B cell (primary cell): ENCODE data around the gene ASIC3. TPM values are rescaled to one million over a fixed set of nuclear protein-coding genes. Genes with fewer than 3 reads are reported as not detected.

Source experiments
- ATAC-seq: fragments of 200-7000 bp; cut with Tn5 transposase; one replicate; pipeline ENCODE4 v1.10.0; 2021; ENCODE audit warnings: low read depth, mild to moderate bottlenecking, moderate number of reproducible peaks, moderate library complexity
- CTCF ChIA-PET: fragments of 350-600 bp; sonication (Branson Sonifier 250); formaldehyde crosslinking; loops from one replicate; lab custom pipeline; 2021; ENCODE audit warnings: antibody characterized with exemption, inconsistent platforms; lab: Charles Lee
- POLR2A ChIA-PET: fragments of 350-600 bp; sonication (Branson Sonifier 250); formaldehyde crosslinking; loops from one replicate; lab custom pipeline; 2021; ENCODE audit warnings: antibody characterized with exemption; lab: Charles Lee
- DNase-seq: peaks from one replicate; pipeline ENCODE4 v3.0.0; 2013
- H2AFZ ChIP-seq: 2 replicates; pipeline ENCODE4 v1.6.1; 2012; ENCODE audit warnings: mild to moderate bottlenecking, low read depth, low read length; ENCODE audit not compliant: insufficient read depth, poor library complexity, severe bottlenecking
- H3K27ac ChIP-seq, 2 donors: 1 replicate in 1 of 2; 2 replicates in 1 of 2; pipeline ENCODE4 v1.5.1; 2012 to 2013; ENCODE audit warnings: low read length in 2 of 2, mild to moderate bottlenecking in 2 of 2, moderate library complexity in 1 of 2
- H3K27me3 ChIP-seq, 4 experiments: fragments of 200-600 bp in 1 of 4; sonication (generic) in 1 of 4; replicated peaks in 1 of 4; 1 replicate in 2 of 4; 2 replicates in 2 of 4; pipeline versions ENCODE4 v1.6.1 to v1.7.0; 2013 to 2016; ENCODE audit warnings: low read length in 3 of 4, mild to moderate bottlenecking in 2 of 4, mixed read lengths in 1 of 4, moderate library complexity in 1 of 4; ENCODE audit not compliant: insufficient read depth in 4 of 4, control insufficient read depth in 3 of 4; ENCODE audit errors: control extremely low read depth in 1 of 4
- H3K36me3 ChIP-seq, 2 experiments: replicated peaks in 1 of 2; 1 replicate in 1 of 2; 2 replicates in 1 of 2; pipeline versions ENCODE4 v1.6.1 to v1.7.1; 2013; ENCODE audit warnings: low read length in 1 of 2; ENCODE audit not compliant: insufficient read depth in 2 of 2, control insufficient read depth in 1 of 2; ENCODE audit errors: control extremely low read depth in 1 of 2, extremely low read depth in 1 of 2
- H3K4me1 ChIP-seq, 2 donors: fragments of 200-600 bp in 1 of 2; sonication (generic) in 1 of 2; 1 replicate in 1 of 2; 2 replicates in 1 of 2; pipeline versions ENCODE4 v1.5.1 to v1.6.1; 2013 to 2017; ENCODE audit warnings: low read length in 2 of 2; ENCODE audit not compliant: control insufficient read depth in 2 of 2, insufficient read depth in 2 of 2
- H3K4me2 ChIP-seq: replicated peaks from 2 replicates; pipeline ENCODE3; 2012; ENCODE audit warnings: mild to moderate bottlenecking, low read depth, low read length; ENCODE audit not compliant: poor library complexity, severe bottlenecking
- H3K4me3 ChIP-seq, 5 experiments: fragments of 200-600 bp in 1 of 5; sonication (generic) in 1 of 5; 1 replicate in 3 of 5; 2 replicates in 2 of 5; pipeline versions ENCODE4 v1.5.1 to v1.7.0; 2011 to 2016; ENCODE audit warnings: low read length in 4 of 5, mild to moderate bottlenecking in 4 of 5, low read depth in 2 of 5, control low read depth in 1 of 5, moderate library complexity in 1 of 5; ENCODE audit not compliant: insufficient read depth in 1 of 5; ENCODE audit errors: control extremely low read depth in 1 of 5, extremely low read depth in 1 of 5
- H3K79me2 ChIP-seq: fragments of 200-600 bp; sonication (generic); one replicate; pipeline ENCODE4 v1.6.0; 2016; ENCODE audit warnings: low read length; ENCODE audit not compliant: control insufficient read depth, insufficient read depth
- H3K9ac ChIP-seq: fragments of 200-600 bp; sonication (generic); 2 replicates; pipeline ENCODE4 v1.6.1; 2017; ENCODE audit warnings: mild to moderate bottlenecking, low read length, moderate library complexity
- H3K9me3 ChIP-seq, 3 donors: one replicate each; pipeline versions ENCODE4 v1.6.1 to v1.7.1; 2013; ENCODE audit warnings: low read length in 2 of 3; ENCODE audit not compliant: control insufficient read depth in 2 of 3, insufficient read depth in 1 of 3; ENCODE audit errors: control extremely low read depth in 1 of 3
- H4K20me1 ChIP-seq: 2 replicates; pipeline ENCODE4 v1.6.0; 2012; ENCODE audit warnings: mild to moderate bottlenecking, low read length; ENCODE audit not compliant: insufficient read depth, control insufficient read depth, poor library complexity, severe bottlenecking
- H3K27ac Mint-ChIP-seq: one replicate; pipeline ENCODE4 v1.8.0; 2021; ENCODE audit warnings: mixed read lengths
- H3K27me3 Mint-ChIP-seq: one replicate; pipeline ENCODE4 v1.8.0; 2021; ENCODE audit warnings: mixed read lengths
- H3K4me1 Mint-ChIP-seq: one replicate; pipeline ENCODE4 v1.8.0; 2021; ENCODE audit warnings: mixed read lengths
- H3K4me3 Mint-ChIP-seq: one replicate; pipeline ENCODE4 v1.8.0; 2021; ENCODE audit warnings: mixed read lengths
- H3K9me3 Mint-ChIP-seq: one replicate; pipeline ENCODE4 v1.8.0; 2022; ENCODE audit warnings: mixed read lengths; ENCODE audit not compliant: insufficient read depth
- EZH2 ChIP-seq: IDR thresholded peaks from 2 replicates; pipeline ENCODE4 v1.6.1; 2012; ENCODE audit warnings: borderline replicate concordance, low read depth, mild to moderate bottlenecking, moderate library complexity, low read length; ENCODE audit not compliant: insufficient read depth, poor library complexity, severe bottlenecking
- whole genome bisulfite sequencing: methylation state at CpG from one replicate; pipeline ENCODE4 v1.1.5; 2013; ENCODE audit warnings: missing lambda C conversion rate; ENCODE audit not compliant: insufficient coverage; 5-methylcytosine and 5-hydroxymethylcytosine counted together
- intact Hi-C: fragments of 100-400 bp; cut with micrococcal nuclease; formaldehyde crosslinking; loops from one replicate; pipeline ENCODE4 v1.10.0; 2022
- polyA plus RNA-seq: library from polyadenylated mRNA; depleted of rRNA; stranded (reverse); fragments of >200 nt; gene quantifications from 2 replicates; pipeline ENCODE4 v1.2.3, GENCODE V29; 2012
- total RNA-seq, 2 donors: library from RNA; stranded (reverse); fragments of 120-200 nt in 1 of 2; gene quantifications; 1 replicate in 1 of 2; 2 replicates in 1 of 2; pipeline versions ENCODE4 v1.2.3 to v1.2.4, GENCODE V29; 2013 to 2022
- TF ChIP-seq, protein P1 (sequence below): fragments of 200-600 bp; IDR thresholded peaks from one replicate; pipeline ENCODE4 v1.8.0; 2022; ENCODE audit warnings: antibody characterized with exemption, mild to moderate bottlenecking

Gene ASIC3
- total and polyA plus RNA-seq, 2 donors (not counting 1 experiment from before 2014, with no cell fraction given) = 4.8 to 5.0 TPM

- H4K20me1 ChIP-seq = no peaks in the 10 kb centered on the region
- DNase-seq = no peak
- no peaks in the 10 kb centered on the region for H3K27me3 ChIP-seq
- no peak overlapping the region for H2AFZ ChIP-seq
- ATAC-seq = no peak
- no peak overlapping the region for H3K27ac Mint-ChIP-seq
- CTCF ChIA-PET = no interaction called here
- no peak overlapping the region for H3K4me3 Mint-ChIP-seq
- WGBS = 95% methylated on average over 16 of the region's 17 CpGs
- POLR2A ChIA-PET = no interaction called here
- no peaks in the 10 kb centered on the region for H3K4me1 Mint-ChIP-seq
- H3K9me3 Mint-ChIP-seq = no peaks in the 10 kb centered on the region
- no peak overlapping the region for H3K9ac ChIP-seq
- H3K36me3 ChIP-seq = peaks cover 0 to 39% of the 10 kb centered on the region in 2 experiments
- H3K4me3 ChIP-seq = no peak overlapping the region
- H3K9me3 ChIP-seq = no peaks in the 10 kb centered on the region
- H3K4me1 ChIP-seq = no peaks in the 10 kb centered on the region
- no peak overlapping the region for H3K27ac ChIP-seq
- TF ChIP-seq, protein P1, sequence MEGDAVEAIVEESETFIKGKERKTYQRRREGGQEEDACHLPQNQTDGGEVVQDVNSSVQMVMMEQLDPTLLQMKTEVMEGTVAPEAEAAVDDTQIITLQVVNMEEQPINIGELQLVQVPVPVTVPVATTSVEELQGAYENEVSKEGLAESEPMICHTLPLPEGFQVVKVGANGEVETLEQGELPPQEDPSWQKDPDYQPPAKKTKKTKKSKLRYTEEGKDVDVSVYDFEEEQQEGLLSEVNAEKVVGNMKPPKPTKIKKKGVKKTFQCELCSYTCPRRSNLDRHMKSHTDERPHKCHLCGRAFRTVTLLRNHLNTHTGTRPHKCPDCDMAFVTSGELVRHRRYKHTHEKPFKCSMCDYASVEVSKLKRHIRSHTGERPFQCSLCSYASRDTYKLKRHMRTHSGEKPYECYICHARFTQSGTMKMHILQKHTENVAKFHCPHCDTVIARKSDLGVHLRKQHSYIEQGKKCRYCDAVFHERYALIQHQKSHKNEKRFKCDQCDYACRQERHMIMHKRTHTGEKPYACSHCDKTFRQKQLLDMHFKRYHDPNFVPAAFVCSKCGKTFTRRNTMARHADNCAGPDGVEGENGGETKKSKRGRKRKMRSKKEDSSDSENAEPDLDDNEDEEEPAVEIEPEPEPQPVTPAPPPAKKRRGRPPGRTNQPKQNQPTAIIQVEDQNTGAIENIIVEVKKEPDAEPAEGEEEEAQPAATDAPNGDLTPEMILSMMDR = no peak
- TF ChIP-seq EZH2 = no peak
- H3K79me2 ChIP-seq = no peaks in the 10 kb centered on the region
- intact Hi-C loops = no loop called here
- H3K27me3 Mint-ChIP-seq = no peaks in the 10 kb centered on the region
- no peak overlapping the region for H3K4me2 ChIP-seq
Measured at GRCh38 chr7:151069841-151070573, 21.7 kb downstream of the ASIC3 start.

DNA sequence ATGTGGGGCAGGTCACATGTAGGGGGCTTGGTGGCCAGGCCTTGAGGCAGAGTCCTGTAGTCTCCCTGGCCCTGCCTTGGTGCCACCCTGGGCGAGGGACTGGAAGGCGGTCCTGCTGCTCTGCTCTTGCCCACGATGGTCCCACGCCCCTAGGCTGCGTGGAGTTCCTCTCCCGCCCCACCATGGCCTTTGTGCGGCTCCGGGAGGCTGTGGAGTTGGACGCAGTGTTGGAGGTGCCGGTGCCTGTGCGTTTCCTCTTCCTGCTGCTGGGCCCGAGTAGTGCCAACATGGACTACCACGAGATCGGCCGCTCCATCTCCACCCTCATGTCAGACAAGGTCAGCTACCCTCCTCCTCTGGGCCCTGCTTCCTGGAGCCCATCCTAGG is 22.2 kb downstream of the ASIC3 start:
- Histone ChIP-seq H2AFZ (no peak overlapping the region), H3K27ac (no peak overlapping the region), H3K4me1 (no peaks in the 10 kb centered on the region), H3K9me3 (no peaks in the 10 kb centered on the region), H3K4me2 (no peak overlapping the region), H3K27me3 (no peaks in the 10 kb centered on the region), H3K4me3 (no peak overlapping the region), H4K20me1 (no peaks in the 10 kb centered on the region), H3K36me3 (peaks cover 0 to 36% of the 10 kb centered on the region in 2 experiments), H3K9ac (no peak overlapping the region), H3K79me2 (no peaks in the 10 kb centered on the region)
- ATAC-seq (no peak), DNase-seq (no peak)
- no peaks in the 10 kb centered on the region for H3K27me3 Mint-ChIP-seq
- no peak overlapping the region for H3K27ac Mint-ChIP-seq
- 97% methylated on average over 15 of the region's 15 CpGs for WGBS
- intact Hi-C loops = no loop called here
- H3K4me3 Mint-ChIP-seq = no peak overlapping the region
- CTCF ChIA-PET = no interaction called here
- POLR2A ChIA-PET = no interaction called here
- TF ChIP-seq EZH2 = no peak
- TF ChIP-seq, protein P1 = no peak
- H3K4me1 Mint-ChIP-seq = no peaks in the 10 kb centered on the region
- no peaks in the 10 kb centered on the region for H3K9me3 Mint-ChIP-seq
